Effector memory CD4-positive, alpha-beta T cell (primary cell): ENCODE measurements around the gene STAC3.
"Not testable (repeated sequence)": the region's sequence is repeated elsewhere in the genome, so short reads cannot be mapped to it uniquely, and the experiment has no call there.

Source experiments
- DNase-seq, 3 donors: peaks; one replicate each; pipeline ENCODE4 v3.0.0-alpha.2; 2020
- H3K27ac ChIP-seq: 2 replicates; pipeline ENCODE4 v1.7.0; 2013; ENCODE audit warnings: mild to moderate bottlenecking, low read length, moderate library complexity; ENCODE audit not compliant: insufficient read depth, poor library complexity, severe bottlenecking
- H3K27me3 ChIP-seq: replicated peaks from 2 replicates; pipeline ENCODE4 v1.7.0; 2013; ENCODE audit warnings: mild to moderate bottlenecking, low read length; ENCODE audit not compliant: insufficient read depth, control insufficient read depth, poor library complexity, severe bottlenecking
- H3K36me3 ChIP-seq: 2 replicates; pipeline ENCODE4 v1.7.0; 2013; ENCODE audit warnings: mild to moderate bottlenecking, low read length, moderate library complexity; ENCODE audit not compliant: control insufficient read depth, insufficient read depth
- H3K4me1 ChIP-seq: 2 replicates; pipeline ENCODE4 v1.7.0; 2013; ENCODE audit warnings: low read length, mild to moderate bottlenecking; ENCODE audit not compliant: control insufficient read depth, insufficient read depth, poor library complexity, severe bottlenecking
- H3K4me3 ChIP-seq: 2 replicates; pipeline ENCODE4 v1.7.0; 2013; ENCODE audit warnings: low read length, low read depth, mild to moderate bottlenecking; ENCODE audit not compliant: insufficient read depth, poor library complexity, severe bottlenecking
- H3K9me3 ChIP-seq: 2 replicates; pipeline ENCODE4 v1.7.0; 2013; ENCODE audit warnings: mild to moderate bottlenecking, low read length, moderate library complexity; ENCODE audit not compliant: control insufficient read depth
- total RNA-seq, 3 donors: gene quantifications; one replicate each; lab custom pipeline; 2026; lab: John Stamatoyannopoulos, UW

Gene STAC3
- 1.1 to 1.7 (median 1.4) reads per million in 3 donors for total RNA-seq

DNA sequence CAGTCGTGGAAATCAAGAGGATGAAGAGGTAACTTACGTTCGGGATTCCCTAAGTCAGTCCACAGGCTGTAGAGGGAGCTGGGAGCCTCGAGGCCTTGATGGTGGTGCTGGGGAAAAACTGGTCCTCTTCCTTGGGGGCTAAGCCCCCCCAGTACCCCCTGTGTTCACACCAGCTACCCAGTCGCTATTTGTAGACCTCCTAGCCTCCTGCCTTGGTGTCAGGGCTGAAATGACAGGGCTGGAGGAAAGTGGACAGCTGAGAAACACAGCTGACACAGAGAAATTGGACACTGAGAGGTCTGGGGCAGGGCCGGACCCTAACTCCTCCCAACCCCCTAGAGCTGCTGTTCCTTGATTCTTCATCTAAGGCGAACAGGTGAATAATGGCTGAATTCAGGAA lies at the start of gene STAC3:
STAC3 (minus strand) TSS at position 232 of the 400 bp plus-strand sequence. CDS start 1,551 bp downstream, outside the sequence.
- no peak within 1 kb of the TSS for H3K4me3 ChIP-seq
- H3K27ac ChIP-seq = no peak within 1 kb of the TSS
- no peaks in the 10 kb centered on the region for H3K9me3 ChIP-seq
- peaks cover 9% of the 10 kb centered on the region for H3K36me3 ChIP-seq
- no peaks in the 10 kb centered on the region for H3K4me1 ChIP-seq
- no peaks in the 10 kb centered on the region for H3K27me3 ChIP-seq
- no peak for DNase-seq

DNA sequence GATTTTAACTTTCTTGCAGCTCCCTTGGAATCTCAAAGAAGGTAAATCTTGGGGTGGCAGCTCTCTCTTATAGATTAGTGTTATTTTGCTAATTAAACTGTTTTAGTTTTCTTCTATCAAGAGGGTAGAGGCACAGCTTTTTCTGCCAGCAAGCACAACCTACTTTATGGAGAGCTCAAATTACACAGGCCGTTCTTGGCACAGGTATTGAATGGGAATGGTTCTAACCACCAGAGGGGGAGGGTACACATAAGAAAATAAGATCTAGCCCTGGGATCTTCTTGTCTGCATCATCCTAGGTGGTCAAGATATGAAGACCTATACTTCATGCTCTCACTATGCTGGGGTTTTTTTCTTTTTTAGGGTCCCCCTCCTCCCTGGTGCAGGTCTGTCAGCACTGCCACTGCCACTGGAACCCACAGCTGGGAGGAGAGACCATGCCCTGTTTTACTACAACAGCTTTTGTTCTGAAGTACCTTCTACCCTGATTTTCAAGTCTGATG lies 48.6 kb upstream of the STAC3 start:
- Histone ChIP-seq H3K4me1 (no peaks in the 10 kb centered on the region), H3K27ac (no peak overlapping the region), H3K9me3 (no peaks in the 10 kb centered on the region), H3K27me3 (no peaks in the 10 kb centered on the region), H3K4me3 (no peak overlapping the region), H3K36me3 (peaks cover 67% of the 10 kb centered on the region)
- no peak for DNase-seq

DNA sequence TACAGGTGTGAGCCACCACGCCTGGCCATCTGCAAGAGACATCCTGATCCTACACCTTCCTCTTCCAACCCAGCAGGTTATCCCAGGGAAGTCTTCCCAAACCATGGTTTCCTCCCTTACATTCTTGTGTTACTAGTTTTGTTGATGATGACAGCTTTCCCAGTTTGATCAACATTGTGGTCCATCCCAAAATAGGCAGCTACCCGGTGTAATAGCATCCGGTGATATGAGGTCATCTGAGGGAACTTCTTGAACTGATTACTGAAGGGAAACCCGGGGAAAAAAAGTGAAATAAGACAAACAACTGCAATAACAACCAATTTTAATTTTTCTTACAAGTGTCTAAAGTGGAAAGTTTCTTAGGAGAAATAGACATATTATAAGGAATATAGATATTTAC lies 45.3 kb upstream of the STAC3 start:
- no peaks in the 10 kb centered on the region for H3K9me3 ChIP-seq
- H3K4me3 ChIP-seq = no peak overlapping the region
- no peak overlapping the region for H3K27ac ChIP-seq
- H3K4me1 ChIP-seq = no peaks in the 10 kb centered on the region
- H3K27me3 ChIP-seq = no peaks in the 10 kb centered on the region
- DNase-seq = no peak
- H3K36me3 ChIP-seq = peaks cover 75% of the 10 kb centered on the region

DNA sequence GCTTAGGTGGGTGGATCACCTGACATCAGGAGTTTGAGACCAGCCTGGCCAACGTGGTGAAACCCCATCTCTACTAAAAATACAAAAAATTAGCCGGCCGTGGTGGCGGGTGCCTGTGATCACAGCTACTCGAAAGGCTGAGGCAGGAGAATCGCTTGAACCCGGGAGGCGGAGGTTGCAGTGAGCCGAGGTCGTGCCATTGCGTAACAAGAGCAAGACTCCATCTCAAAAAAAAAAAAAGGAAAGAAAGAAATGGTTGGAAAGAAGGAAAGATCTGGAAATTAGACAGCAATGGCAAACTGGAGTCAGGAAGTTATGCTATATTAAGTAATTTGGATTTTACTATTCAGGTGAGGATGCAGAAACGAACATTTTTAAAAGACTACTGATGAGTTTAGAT lies 31.1 kb upstream of the STAC3 start:
- not testable (repeated sequence) for H3K9me3 ChIP-seq, H3K27me3 ChIP-seq, H3K4me3 ChIP-seq, H3K27ac ChIP-seq, DNase-seq
- peaks cover 12% of the 10 kb centered on the region for H3K4me1 ChIP-seq
- peaks cover 37% of the 10 kb centered on the region for H3K36me3 ChIP-seq

DNA sequence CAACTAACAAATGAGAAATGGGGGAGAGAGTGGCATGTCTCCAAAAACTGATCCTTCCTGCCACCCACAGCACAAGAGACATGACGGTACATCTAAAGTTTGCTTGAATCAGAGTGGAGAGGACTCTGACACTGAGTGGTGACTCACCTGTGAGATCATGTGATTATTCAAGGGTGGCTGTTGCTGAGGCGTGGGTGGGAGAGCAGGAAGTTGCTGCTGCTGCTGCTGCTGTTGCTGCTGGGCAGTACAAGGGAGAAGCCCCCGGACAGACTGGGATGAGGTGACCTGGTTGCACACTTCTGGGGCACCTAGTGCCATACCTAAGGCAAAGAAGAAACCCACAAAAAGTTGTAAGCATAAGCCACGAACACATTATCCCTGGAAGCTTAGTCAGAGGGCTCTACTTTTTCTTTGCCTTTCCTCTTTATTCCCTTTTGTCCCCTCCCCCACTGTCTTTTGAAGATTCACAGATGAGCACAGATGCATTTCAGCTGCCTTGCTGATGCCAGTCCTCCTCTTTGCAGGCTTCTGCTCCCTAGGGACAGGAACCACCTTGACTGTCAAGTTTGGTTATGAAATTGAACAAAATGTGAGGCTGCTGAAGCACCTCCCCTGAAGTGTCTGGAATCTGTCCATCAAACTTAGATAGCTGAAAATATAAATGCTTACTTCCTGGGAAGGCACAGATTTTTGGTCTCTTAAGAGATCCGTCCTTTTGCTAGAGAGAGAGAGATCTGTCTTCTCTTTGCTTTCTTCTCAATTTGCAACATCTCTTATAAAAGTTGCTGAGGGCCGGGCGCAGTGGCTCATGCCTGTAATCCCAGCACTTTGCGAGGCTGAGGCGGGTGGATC lies 29.4 kb upstream of the STAC3 start:
- Histone ChIP-seq H3K9me3 (no peaks in the 10 kb centered on the region), H3K36me3 (peaks cover 39% of the 10 kb centered on the region), H3K4me1 (peaks cover 12% of the 10 kb centered on the region), H3K27ac (peak overlapping the region; percentile 40), H3K4me3 (no peak overlapping the region), H3K27me3 (no peaks in the 10 kb centered on the region)
- peak; percentile 20 to 52 (median 24) for DNase-seq

DNA sequence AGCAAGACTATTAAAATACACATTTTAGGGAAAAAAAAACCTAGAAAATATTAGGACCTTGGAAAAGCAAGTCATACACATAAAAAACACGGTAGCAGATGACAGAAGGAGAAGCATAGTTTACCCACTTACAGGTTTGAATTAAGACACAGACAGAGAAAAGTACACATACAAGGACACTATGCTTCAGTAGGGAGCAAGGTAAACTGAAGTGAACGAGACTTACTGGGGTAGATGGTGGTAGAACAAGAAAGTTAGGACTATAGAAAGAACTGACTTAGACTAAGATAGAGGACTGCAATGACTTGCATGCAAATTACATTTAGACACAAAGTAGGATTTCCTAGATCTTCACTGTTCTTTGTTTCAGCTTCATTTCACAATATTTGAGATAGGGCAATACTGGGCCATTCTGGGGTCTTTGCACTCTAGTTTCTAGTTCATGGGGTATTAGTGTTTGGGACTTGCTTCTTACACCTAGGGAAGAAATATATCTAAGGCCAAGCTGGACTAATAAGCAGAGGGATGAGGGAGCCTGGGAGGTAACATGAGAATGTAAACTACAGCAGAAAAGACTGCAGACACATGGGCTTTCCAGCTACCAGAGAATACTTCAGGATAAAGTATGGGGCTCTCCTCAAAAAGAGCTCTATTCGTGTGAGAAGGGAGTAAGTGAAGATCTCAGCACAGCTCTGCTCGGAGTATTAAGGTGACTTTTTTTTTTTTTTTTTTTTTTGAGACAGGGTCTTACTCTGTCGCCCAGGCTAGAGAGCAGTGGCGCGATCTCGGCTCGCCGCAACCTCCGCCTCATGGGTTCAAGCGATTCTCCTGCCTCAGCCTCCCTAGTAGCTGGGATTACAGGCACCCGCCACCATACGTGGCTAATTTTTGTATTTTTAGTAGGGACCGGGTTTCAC lies 27.7 kb upstream of the STAC3 start:
- no peaks in the 10 kb centered on the region for H3K27me3 ChIP-seq
- peaks cover 40% of the 10 kb centered on the region for H3K36me3 ChIP-seq
- no peak for DNase-seq
- H3K27ac ChIP-seq = no peak overlapping the region
- no peak overlapping the region for H3K4me3 ChIP-seq
- H3K9me3 ChIP-seq = no peaks in the 10 kb centered on the region
- peaks cover 12% of the 10 kb centered on the region for H3K4me1 ChIP-seq

DNA sequence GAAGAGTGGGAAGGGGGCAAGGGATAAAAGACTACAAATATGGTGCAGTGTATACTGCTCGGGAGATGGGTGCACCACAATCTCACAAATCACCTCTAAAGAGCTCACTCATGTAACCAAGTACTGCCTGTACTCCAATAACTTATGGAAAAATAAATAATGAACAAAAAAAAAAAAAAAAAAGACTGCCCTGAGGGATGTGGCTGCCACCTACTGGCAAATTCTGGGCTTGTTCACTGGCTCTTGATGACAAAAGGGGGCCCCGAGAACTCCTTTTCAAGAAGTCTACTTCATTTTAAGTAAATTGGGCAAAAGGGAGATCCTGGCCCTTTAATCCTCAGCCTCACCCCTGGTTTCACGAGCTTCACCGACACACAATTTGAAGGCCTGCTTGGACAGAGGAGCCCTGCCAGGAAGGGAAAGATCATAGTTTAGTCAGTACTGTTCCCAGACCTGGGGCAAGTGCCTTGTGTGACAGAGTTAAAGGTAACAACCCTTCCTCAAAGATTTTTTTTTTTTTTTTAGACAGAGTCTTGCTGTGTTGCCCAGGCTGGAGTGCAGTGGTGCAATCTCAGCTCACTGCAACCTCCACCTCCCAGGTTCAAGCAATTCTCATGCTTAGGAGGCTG lies 26.1 kb upstream of the STAC3 start:
- no peaks in the 10 kb centered on the region for H3K27me3 ChIP-seq
- no peak overlapping the region for H3K4me3 ChIP-seq
- no peak overlapping the region for H3K27ac ChIP-seq
- H3K36me3 ChIP-seq = peaks cover 40% of the 10 kb centered on the region
- peaks cover 12% of the 10 kb centered on the region for H3K4me1 ChIP-seq
- no peaks in the 10 kb centered on the region for H3K9me3 ChIP-seq
- DNase-seq = no peak

DNA sequence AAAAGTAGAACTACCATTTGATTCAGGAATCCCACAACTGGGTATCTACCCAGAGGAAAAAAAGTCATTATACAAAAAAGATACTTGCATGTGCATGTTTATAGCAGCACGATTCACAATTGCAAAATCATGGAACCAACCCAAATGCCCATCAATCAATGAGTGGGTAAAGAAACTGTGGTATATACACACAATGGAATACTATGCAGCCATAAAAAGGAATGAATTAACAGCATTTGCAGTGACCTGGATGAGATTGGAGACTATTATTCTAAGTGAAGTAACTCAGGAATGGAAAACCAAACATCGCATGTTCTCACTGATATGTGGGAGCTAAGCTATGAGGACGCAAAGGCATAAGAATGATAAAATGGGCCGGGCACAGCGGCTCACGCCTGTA lies 25.2 kb upstream of the STAC3 start:
- not testable (repeated sequence) for DNase-seq, H3K4me3 ChIP-seq, H3K9me3 ChIP-seq, H3K27me3 ChIP-seq, H3K27ac ChIP-seq
- H3K36me3 ChIP-seq = peaks cover 40% of the 10 kb centered on the region
- H3K4me1 ChIP-seq = peaks cover 12% of the 10 kb centered on the region

DNA sequence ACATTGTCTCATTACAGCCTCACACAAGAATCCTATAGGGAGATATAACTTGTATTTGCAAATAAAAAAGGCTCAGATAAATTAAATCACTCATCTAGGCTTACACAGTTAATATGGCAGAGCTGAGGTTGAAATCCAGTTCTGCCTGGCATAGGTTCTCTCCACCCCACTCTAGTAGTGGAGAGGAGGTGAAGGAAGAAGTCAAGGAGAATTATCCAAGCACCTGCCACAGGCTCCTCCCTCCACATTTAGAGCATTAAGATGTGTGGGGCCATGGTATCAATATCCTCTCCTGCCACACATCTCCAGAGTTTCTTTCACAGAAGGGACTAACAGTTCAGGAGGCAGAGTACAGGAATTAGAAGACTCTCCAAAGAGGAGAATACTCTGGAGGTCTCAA lies 22.5 kb upstream of the STAC3 start:
- no peak for DNase-seq
- H3K36me3 ChIP-seq = peaks cover 51% of the 10 kb centered on the region

More for the DNA sequence above, 22.5 kb upstream of the STAC3 start:
- H3K4me1 ChIP-seq = no peaks in the 10 kb centered on the region
- H3K27me3 ChIP-seq = no peaks in the 10 kb centered on the region
- no peak overlapping the region for H3K4me3 ChIP-seq
- no peak overlapping the region for H3K27ac ChIP-seq
- no peaks in the 10 kb centered on the region for H3K9me3 ChIP-seq
